Skin of body (tissue), 2 donors: ENCODE results near the gene TADA2A. TPM values are rescaled to one million over a fixed set of nuclear protein-coding genes. Genes with fewer than 3 reads are reported as not detected.

Experiments used
- DNase-seq: peaks from one replicate; lab custom pipeline; 2025; lab: John Stamatoyannopoulos, UW
- total RNA-seq: library from RNA; depleted of rRNA; stranded (reverse); fragments of >200 nt; gene quantifications from one replicate; pipeline ENCODE4 v1.2.3, GENCODE V29; 2014

The TADA2A gene
- total RNA-seq, 1 donor from 2014 or later: 25.5 TPM

DNA sequence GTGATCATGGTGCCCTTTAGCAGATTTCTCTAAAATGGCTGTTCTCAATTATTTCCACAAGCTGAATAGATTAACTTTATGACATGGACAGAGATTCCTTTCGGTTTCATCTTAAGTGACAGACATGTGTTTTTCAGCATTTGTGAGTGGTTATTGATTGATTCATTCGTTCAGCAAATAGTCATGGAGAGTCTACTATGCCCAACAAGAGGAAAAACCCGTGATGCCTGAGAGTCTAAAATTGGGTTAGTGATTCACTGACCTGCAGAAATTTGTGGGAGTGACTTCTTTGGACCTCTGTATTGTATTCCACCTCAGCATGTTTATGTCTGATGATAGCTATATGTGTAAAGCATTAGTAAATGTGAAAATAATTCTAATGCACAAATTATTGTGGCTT, 55.0 kb downstream of the TADA2A start:
- peak; percentile 20 for DNase-seq

GRCh38 chr17:37462492-37462891, 55.8 kb downstream of the TADA2A start:
- no peak for DNase-seq

DNA sequence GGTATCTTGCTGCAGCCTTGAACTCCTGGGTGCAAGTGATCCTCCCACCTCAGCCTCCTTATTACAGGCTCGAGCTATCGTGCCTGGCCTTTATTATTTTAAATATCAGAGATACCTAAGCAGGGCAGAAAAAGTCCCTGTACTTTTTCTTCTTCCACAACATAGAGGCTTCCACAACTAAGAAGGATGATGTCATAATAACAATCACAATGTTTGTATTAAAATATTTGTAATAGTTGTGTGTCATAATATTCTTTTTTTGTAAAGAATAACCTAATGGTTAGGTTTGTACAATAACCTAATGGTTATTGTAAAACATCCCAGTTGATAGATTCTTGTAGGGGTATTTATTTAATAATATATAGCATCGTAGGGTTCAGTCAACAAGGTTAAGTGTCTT, 56.4 kb downstream of the TADA2A start:
- DNase-seq: no peak

- no peak for DNase-seq
Measured at GRCh38 chr17:37465069-37465616, 58.5 kb downstream of the TADA2A start.

GRCh38 chr17:37466471-37466870, 59.8 kb downstream of the TADA2A start:
- DNase-seq: no peak

- no peak for DNase-seq
Measured at GRCh38 chr17:37470181-37470580, 63.5 kb downstream of the TADA2A start.

DNA sequence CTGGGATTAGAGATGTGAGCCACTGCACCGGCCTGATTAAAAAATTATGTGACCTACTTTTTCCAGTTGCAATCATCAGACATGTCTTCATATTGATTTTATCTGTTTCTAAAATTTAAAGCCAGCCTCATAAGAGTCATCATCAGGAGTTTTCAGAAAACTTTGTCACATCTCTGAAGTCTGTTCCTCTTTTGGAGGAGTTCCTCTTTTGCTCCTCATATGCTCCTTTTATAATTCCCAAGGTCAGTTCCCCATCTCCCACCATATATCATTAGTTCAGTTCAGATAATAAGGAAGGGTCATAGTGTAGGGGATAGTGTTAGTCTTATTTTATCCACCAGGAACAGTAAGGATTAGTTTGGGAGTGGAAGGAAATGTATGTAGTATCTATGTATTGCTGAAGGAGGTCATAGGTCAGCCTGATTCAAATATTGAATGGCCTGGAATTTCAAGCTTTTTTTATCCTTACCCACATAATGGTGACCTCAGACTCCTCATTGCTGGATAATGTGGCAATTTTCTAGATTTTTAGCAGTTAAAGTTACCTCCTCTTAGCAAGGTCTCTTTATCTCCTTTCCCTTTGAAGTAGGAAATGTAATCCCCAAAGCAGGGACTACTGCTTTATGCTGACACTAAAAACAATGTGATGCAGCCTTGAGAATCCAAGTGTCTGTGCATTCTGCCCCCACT, 69.2 kb downstream of the TADA2A start:
- DNase-seq: no peak

DNA sequence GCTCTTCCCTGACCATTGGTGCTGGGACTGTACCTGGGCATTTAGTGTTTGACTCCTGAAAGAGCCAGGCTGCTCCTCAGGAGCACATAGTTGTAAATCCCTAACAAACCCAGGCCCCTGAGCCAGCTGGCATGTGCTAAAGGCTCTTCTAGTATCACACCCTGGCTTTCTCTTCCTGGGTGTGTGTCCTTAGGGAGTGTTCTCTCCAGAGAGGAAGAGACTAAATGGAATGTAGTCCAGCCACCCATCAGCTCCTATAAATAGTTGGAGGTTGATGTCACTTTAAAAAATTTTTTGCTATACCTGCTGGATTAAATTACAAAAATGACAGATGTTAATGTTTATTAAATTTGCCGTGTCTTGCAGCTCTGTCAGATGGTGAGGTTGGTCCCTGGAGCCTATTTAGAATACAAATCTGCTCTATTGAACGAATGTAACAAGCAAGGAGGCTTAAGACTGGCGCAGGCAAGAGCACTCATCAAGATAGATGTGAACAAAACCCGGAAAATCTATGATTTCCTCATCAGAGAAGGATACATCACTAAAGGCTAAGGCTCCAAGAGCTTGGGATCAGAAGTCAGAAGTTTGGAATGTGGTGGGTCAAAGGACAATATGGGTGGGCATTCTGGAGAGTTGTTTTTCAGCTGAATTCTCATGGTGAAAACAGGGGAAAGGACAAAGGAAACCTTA, 69.9 kb downstream of the TADA2A start:
- DNase-seq: no peak

GRCh38 chr17:37478187-37478586, 71.5 kb downstream of the TADA2A start:
- no peak for DNase-seq

DNA sequence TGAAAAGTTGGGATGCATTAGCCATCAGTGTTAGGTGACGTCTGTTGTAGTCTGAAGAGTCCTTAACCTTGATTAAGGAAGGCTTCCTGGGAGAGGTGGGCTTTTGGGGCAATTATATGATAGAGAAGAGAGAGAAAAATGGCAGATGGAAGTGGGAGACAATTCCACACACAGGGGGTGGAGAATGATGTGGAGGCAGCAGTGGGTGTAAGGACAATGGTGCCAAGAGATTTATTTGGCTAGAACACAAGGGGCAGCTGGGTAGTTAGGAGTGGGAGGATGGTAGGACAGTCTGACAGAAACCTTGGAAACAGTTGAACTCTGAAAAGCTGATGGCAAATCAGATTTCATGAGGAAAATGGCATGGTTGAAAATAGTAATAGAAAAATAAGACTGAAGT, 72.3 kb downstream of the TADA2A start:
- DNase-seq: no peak

DNA sequence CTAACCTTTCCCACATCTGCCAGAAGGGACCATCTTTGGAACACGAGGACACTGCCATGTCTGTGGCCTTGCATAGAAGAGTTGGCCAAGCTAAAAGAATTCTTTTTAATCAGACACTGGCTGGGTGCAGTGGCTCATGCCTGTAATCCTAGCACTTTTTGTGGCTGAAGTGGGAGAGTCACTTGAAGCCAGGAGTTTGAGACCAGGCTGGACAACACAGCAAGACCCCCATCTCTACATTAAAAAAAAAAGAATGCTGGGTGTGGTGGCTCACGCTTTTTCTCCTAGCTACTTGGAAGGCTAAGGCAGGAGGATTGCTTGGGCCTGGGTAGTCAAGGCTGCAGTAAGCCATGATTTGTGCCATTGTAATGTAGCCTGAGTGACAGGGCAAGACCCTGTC, 73.7 kb downstream of the TADA2A start:
- DNase-seq: no peak

- no peak for DNase-seq
Measured at GRCh38 chr17:37481001-37481665, 74.4 kb downstream of the TADA2A start.

DNA sequence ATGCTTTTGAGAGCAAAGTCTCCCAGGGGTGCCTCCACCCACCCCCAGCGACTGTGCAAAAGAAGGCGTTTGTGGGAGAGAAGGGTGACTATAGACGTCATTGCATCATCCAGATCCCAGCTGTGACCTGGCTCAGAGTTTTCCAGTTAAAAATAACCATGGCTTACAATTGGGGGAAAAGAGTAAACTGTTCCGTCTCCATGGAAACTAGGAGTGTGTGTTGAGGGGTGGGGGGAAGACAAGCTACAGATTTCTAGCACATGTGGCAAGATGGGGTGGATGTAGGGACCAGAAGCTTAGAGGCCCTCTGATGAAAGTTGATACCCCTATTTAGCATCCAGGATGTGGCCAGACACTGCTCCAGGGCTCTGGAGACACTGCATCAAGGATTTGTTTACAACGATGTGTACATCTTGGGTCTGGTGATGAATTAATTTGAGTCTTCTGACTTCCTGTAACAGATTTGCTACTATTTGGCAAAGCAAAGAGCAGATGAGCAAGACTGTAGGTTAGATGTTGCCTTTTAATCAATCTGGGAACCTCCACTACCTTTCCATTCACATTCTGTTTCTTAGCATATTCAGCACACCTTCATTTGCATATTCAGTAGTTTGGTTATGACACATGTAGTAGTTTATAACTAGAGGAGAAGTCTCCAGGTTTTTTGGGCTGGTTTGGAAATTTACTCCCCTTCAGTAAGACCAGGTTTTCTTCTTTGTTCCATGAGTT, 76.8 kb downstream of the TADA2A start:
- peak; percentile 69 for DNase-seq

- DNase-seq: no peak
Measured at GRCh38 chr17:37485938-37486570, 79.4 kb downstream of the TADA2A start.

GRCh38 chr17:37488009-37488604, 81.4 kb downstream of the TADA2A start:
- peak; percentile 82 for DNase-seq

GRCh38 chr17:37488607-37489196, 82.0 kb downstream of the TADA2A start:
- DNase-seq: no peak

DNA sequence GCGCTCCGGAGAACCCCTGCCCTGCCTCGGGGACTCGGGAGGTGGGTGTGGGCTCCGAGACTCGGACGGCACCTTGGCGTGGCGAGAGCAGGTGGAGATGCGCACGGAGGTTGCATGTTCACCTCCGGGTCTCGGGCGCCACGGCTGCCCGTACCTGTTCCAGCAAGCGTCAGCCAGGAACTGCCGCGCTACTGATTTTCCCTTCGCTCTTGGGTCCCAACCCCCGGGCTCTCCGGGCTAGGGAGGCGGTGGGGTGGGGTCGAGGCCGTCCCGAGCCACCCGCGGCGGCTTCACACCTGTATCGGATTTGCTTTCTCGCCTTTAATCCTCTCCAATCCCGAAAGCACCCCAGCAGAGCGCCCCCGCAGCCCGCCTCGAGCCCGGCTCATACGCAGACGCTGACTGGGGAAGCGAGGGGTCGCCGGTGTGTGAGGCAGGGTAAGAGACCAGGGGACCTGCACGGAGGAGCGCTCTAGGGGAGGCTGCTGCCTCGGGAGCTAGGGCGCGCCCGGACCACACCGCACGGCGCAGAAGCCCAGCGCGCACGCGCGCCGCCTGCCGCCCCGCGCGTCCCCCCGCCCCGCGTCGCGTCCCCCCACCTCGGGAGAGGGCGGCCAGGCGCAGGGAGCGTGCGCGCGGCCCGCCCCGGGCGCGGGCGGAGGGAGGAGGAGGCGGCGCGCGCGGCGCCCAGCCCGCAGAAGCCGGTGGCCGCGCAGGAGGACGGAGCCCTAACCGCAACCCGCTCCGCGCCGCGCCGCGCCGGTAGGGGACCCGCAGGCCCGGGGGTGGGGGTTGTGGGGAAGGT, 82.7 kb downstream of the TADA2A start, which contains the start of gene DUSP14:
DUSP14 (plus strand) TSS at position 695 of the 805 bp plus-strand sequence. CDS start 22,382 bp downstream, outside the sequence.
- DNase-seq: peak; percentile 73

DNA sequence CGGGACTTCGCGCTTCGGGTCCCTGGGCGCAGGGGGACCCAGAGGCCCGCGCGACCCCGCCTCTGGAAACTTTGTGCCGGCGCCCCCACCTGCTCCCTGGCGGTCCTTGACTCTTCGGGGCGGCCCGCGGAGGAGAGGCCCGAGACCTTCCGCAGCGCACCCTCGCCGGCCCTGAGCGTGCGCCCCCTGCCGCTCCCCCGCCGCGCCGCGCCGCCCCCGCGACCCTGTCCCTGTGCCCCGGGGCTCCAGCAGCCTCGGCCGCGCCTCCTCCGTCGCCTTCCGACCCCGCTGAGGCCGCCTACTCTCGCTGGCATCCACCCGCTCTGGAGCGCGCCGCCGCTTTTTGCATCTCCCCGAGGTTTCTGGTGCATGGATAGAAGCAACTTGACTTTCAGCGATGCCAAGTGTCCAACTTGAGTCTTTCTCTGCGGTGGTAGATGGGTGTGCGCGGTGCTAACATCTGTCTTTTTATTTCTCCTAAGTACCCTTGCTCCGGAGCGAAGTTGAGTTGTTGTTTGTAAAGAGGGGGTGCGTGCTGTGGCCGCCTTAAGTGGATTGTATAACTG, 83.4 kb downstream of the TADA2A start:
- DNase-seq: peak; percentile 47
